Heart left ventricle (tissue), 11 donors: ENCODE results near the gene PRSS36. TPM values are rescaled to one million over a fixed set of nuclear protein-coding genes. Genes with fewer than 3 reads are reported as not detected.

ENCODE experiments used
- polyA plus RNA-seq, 2 donors: library from polyadenylated mRNA; stranded (reverse); fragments of 200-250 nt; gene quantifications; one replicate each; pipeline ENCODE4 v1.2.3, GENCODE V29; 2013
- total RNA-seq, 9 donors: library from RNA; depleted of rRNA in 2 of 9; stranded (reverse); fragments of >200 nt in 2 of 9; fragmentation: NEBNext Ultra II Directional in 3 of 9; extraction: Animal tissue kit (Norgen Biotek cat#: 25700) in 3 of 9; gene quantifications; one replicate each; pipeline versions ENCODE4 v1.1.0 to v1.2.4, GENCODE V29; 2016 to 2023
- donor health status: ischemic (EF 13 %, LVEDD 7.1; RV severe dilation, severe dysfunction).
- donor health status: healthy with polysubstance abuse.
- donor health status: DM: no; HTN: yes; CAD: no.
- donor health status: DM: no; HTN: no; CAD: no.
- donor health status: ischemic (EF 25% LVEDD 5.7; RV mildly dilated, moderate dysfunction).
- donor health status: healthy.
- donor health status: DM: yes; HTN: yes; CAD: no.
- donor health status: PGD.
- donor health status: nonischemic (EF 23%, LVEDD 6.1; RV moderate dilation, normal function).

PRSS36 gene
- total and polyA plus RNA-seq, 11 donors, result 0.35 to 5.1 (median 1.2) TPM

Other genes starting within 250 kb of the PRSS36 start
- gene FBXL19, start 226.5 kb downstream of the PRSS36 start, total RNA-seq, result 10 to 100 TPM in 2 of 9 donors, 1 to 10 TPM in 7; 4.5 to 15.5 (median 7.9) TPM
- 1 to 10 TPM; 7.9 to 9.1 TPM for gene FBXL19, start 226.5 kb downstream of the PRSS36 start, polyA plus RNA-seq
- gene ORAI3, start 201.0 kb downstream of the PRSS36 start, total RNA-seq, result 10 to 100 TPM in 6 of 9 donors, 1 to 10 TPM in 3; 8.5 to 28.9 (median 14.1) TPM
- 10 to 100 TPM in 1 of 2 donors, 1 to 10 TPM in 1; 8.1 to 10.8 TPM for gene ORAI3, start 201.0 kb downstream of the PRSS36 start, polyA plus RNA-seq
- gene SETD1A, start 192.3 kb downstream of the PRSS36 start, total RNA-seq, result 10 to 100 TPM in 3 of 9 donors, 1 to 10 TPM in 6; 4.6 to 12.1 (median 9.0) TPM
- 1 to 10 TPM; 8.1 to 9.3 TPM for gene SETD1A, start 192.3 kb downstream of the PRSS36 start, polyA plus RNA-seq
- 10 to 100 TPM in 3 of 9 donors, 1 to 10 TPM in 6; 3.8 to 27.2 (median 6.9) TPM for gene HSD3B7, start 164.9 kb downstream of the PRSS36 start, total RNA-seq
- 1 to 10 TPM; 7.1 to 7.8 TPM for gene HSD3B7, start 164.9 kb downstream of the PRSS36 start, polyA plus RNA-seq
- 1 to 10 TPM in 4 of 9 donors, under 1 TPM in 5; 0.20 to 2.1 (median 1.00) TPM for gene STX1B, start 139.4 kb downstream of the PRSS36 start, total RNA-seq
- under 1 TPM; 0.22 to 0.76 TPM for gene STX1B, start 139.4 kb downstream of the PRSS36 start, polyA plus RNA-seq
- gene STX4, start 116.5 kb downstream of the PRSS36 start, total RNA-seq, result 10 to 100 TPM; 19.5 to 65.8 (median 39.7) TPM
- 10 to 100 TPM; 50.5 to 73.8 TPM for gene STX4, start 116.5 kb downstream of the PRSS36 start, polyA plus RNA-seq
- 10 to 100 TPM in 2 of 9 donors, 1 to 10 TPM in 7; 3.5 to 11.4 (median 5.8) TPM for gene ZNF668, start 75.8 kb downstream of the PRSS36 start, total RNA-seq
- 1 to 10 TPM; 6.6 to 9.8 TPM for gene ZNF668, start 75.8 kb downstream of the PRSS36 start, polyA plus RNA-seq
- 10 to 100 TPM in 6 of 9 donors, 1 to 10 TPM in 3; 8.3 to 15.5 (median 10.3) TPM for gene ZNF646, start 75.6 kb downstream of the PRSS36 start, total RNA-seq
- 1 to 10 TPM; 6.4 to 7.6 TPM for gene ZNF646, start 75.6 kb downstream of the PRSS36 start, polyA plus RNA-seq
- gene PRSS53, start 61.1 kb downstream of the PRSS36 start, total RNA-seq, result 1 to 10 TPM in 1 of 9 donors, under 1 TPM in 8; 0.16 to 1.4 (median 0.44) TPM
- gene PRSS53, start 61.1 kb downstream of the PRSS36 start, polyA plus RNA-seq, result under 1 TPM; 0.80 to 0.84 TPM
- gene VKORC1, start 55.3 kb downstream of the PRSS36 start, total RNA-seq, result 10 to 100 TPM; 25.9 to 63.1 (median 42.0) TPM
- gene VKORC1, start 55.3 kb downstream of the PRSS36 start, polyA plus RNA-seq, result 100 to 1,000 TPM in 1 of 2 donors, 10 to 100 TPM in 1; 40.2 to 134 TPM
- 100 to 1,000 TPM in 2 of 9 donors, 10 to 100 TPM in 7; 61.9 to 134 (median 70.0) TPM for gene BCKDK, start 41.7 kb downstream of the PRSS36 start, total RNA-seq
- 10 to 100 TPM; 42.6 to 57.4 TPM for gene BCKDK, start 41.7 kb downstream of the PRSS36 start, polyA plus RNA-seq
- gene KAT8, start 32.4 kb downstream of the PRSS36 start, total RNA-seq, result 10 to 100 TPM; 52.8 to 79.8 (median 64.7) TPM
- gene KAT8, start 32.4 kb downstream of the PRSS36 start, polyA plus RNA-seq, result 10 to 100 TPM; 56.7 to 83.2 TPM
- gene PRSS8, start 14.3 kb downstream of the PRSS36 start, total RNA-seq, result under 1 TPM in 4 of 9 donors, not detected in 5; 0.17 to 0.44 (median 0.39) TPM
- under 1 TPM; 0.17 to 0.23 TPM for gene PRSS8, start 14.3 kb downstream of the PRSS36 start, polyA plus RNA-seq
- 100 to 1,000 TPM in 7 of 9 donors, 10 to 100 TPM in 2; 20.3 to 213 (median 127) TPM for gene FUS, start 30.1 kb upstream of the PRSS36 start, total RNA-seq
- 100 to 1,000 TPM; 127 to 155 TPM for gene FUS, start 30.1 kb upstream of the PRSS36 start, polyA plus RNA-seq
- gene PYCARD, start 52.7 kb upstream of the PRSS36 start, total RNA-seq, result 10 to 100 TPM in 3 of 9 donors, 1 to 10 TPM in 6; 2.0 to 42.2 (median 5.2) TPM
- 10 to 100 TPM in 1 of 2 donors, 1 to 10 TPM in 1; 3.9 to 10.0 TPM for gene PYCARD, start 52.7 kb upstream of the PRSS36 start, polyA plus RNA-seq
- gene TRIM72, start 64.1 kb upstream of the PRSS36 start, total RNA-seq, result 1 to 10 TPM in 8 of 9 donors, under 1 TPM in 1; 0.32 to 3.4 (median 1.6) TPM
- 1 to 10 TPM; 1.0 to 1.2 TPM for gene TRIM72, start 64.1 kb upstream of the PRSS36 start, polyA plus RNA-seq
- gene PYDC1, start 67.1 kb upstream of the PRSS36 start, total RNA-seq, result not detected
- gene PYDC1, start 67.1 kb upstream of the PRSS36 start, polyA plus RNA-seq, result not detected
- 10 to 100 TPM in 2 of 9 donors, 1 to 10 TPM in 7; 1.9 to 48.7 (median 4.9) TPM for gene ITGAM, start 109.9 kb upstream of the PRSS36 start, total RNA-seq
- 1 to 10 TPM; 2.5 to 2.6 TPM for gene ITGAM, start 109.9 kb upstream of the PRSS36 start, polyA plus RNA-seq
- gene ITGAX, start 205.1 kb upstream of the PRSS36 start, total RNA-seq, result 10 to 100 TPM in 2 of 9 donors, 1 to 10 TPM in 6, under 1 TPM in 1; 0.73 to 52.7 (median 2.0) TPM
- gene ITGAX, start 205.1 kb upstream of the PRSS36 start, polyA plus RNA-seq, result 1 to 10 TPM; 2.0 to 2.2 TPM
- gene ITGAD, start 243.3 kb upstream of the PRSS36 start, total RNA-seq, result under 1 TPM in 2 of 9 donors, not detected in 7; 0.41 to 0.80 TPM
- gene ITGAD, start 243.3 kb upstream of the PRSS36 start, polyA plus RNA-seq, result not detected